Heart right ventricle (tissue), 16 donors: ENCODE results near the gene IKBIP. TPM values are rescaled to one million over a fixed set of nuclear protein-coding genes. Genes with fewer than 3 reads are reported as not detected.

Experiments
- ATAC-seq, 8 donors: fragments of 200-7000 bp; cut with Tn5 transposase; one replicate each; pipeline ENCODE4 v1.9.1; 2020; ENCODE audit warnings: mild to moderate bottlenecking in 8 of 8, moderate library complexity in 8 of 8, moderate number of reproducible peaks in 1 of 8
- DNase-seq, 2 donors: peaks; one replicate each; pipeline ENCODE4 v3.0.0-alpha.2; 2020
- H3K27ac ChIP-seq, 10 donors: fragments of 200-600 bp; sonication (generic) in 2 of 10; one replicate each; pipeline versions ENCODE4 v1.5.0 to v1.8.0; 2020 to 2022; ENCODE audit warnings: mild to moderate bottlenecking in 3 of 10
- H3K27me3 ChIP-seq, 7 donors: fragments of 200-600 bp; one replicate each; pipeline ENCODE4 v1.8.0; 2021 to 2022; ENCODE audit warnings: mild to moderate bottlenecking in 2 of 7
- H3K36me3 ChIP-seq, 9 donors: fragments of 200-600 bp; sonication (generic) in 1 of 9; one replicate each; pipeline versions ENCODE4 v1.5.0 to v1.8.0; 2020 to 2022; ENCODE audit warnings: mild to moderate bottlenecking in 2 of 9
- H3K4me1 ChIP-seq, 9 donors: fragments of 200-600 bp; sonication (generic) in 1 of 9; one replicate each; pipeline versions ENCODE4 v1.5.0 to v1.8.0; 2020 to 2022; ENCODE audit warnings: mild to moderate bottlenecking in 4 of 9
- H3K4me3 ChIP-seq, 10 donors: fragments of 200-600 bp; sonication (generic) in 2 of 10; one replicate each; pipeline versions ENCODE4 v1.5.0 to v1.8.0; 2020 to 2022; ENCODE audit warnings: mild to moderate bottlenecking in 7 of 10, moderate library complexity in 2 of 10
- H3K9me3 ChIP-seq, 11 donors: fragments of 200-600 bp in 10 of 11; sonication (generic) in 2 of 11; one replicate each; pipeline versions ENCODE4 v1.5.0 to v1.8.0; 2013 to 2022; ENCODE audit warnings: mild to moderate bottlenecking in 2 of 11, control low read depth in 1 of 11, moderate library complexity in 1 of 11
- WGBS, 2 donors: extraction: QIAGEN DNeasy Blood & Tissue Kit; methylation state at CpG; one replicate each; pipeline ENCODE4 v1.1.7; 2013; ENCODE audit warnings: inconsistent platforms in 1 of 2; 5-methylcytosine and 5-hydroxymethylcytosine counted together
- intact Hi-C, 10 donors: fragments of 100-400 bp; cut with DNase I; formaldehyde crosslinking; loops; one replicate each; pipeline versions ENCODE4 v1.11.1 to v1.14.2; 2022
- polyA plus RNA-seq, 2 donors: library from polyadenylated mRNA; stranded (reverse); fragments of 200-250 nt; gene quantifications; one replicate each; pipeline ENCODE4 v1.2.3, GENCODE V29; 2013
- total RNA-seq, 10 donors: library from RNA; stranded (reverse); fragmentation: NEBNext Ultra II Directional in 3 of 10; extraction: Animal tissue kit (Norgen Biotek cat#: 25700) in 3 of 10; gene quantifications; one replicate each; pipeline versions ENCODE4 v1.2.1 to v1.2.4, GENCODE V29; 2021 to 2023
- TF ChIP-seq, protein P1 (sequence below), 9 donors: fragments of 200-600 bp; sonication (generic) in 2 of 9; IDR thresholded peaks; one replicate each; pipeline versions ENCODE4 v1.5.0 to v1.8.0; 2021 to 2022; ENCODE audit warnings: antibody characterized with exemption in 9 of 9, mild to moderate bottlenecking in 5 of 9, moderate library complexity in 1 of 9
- donor health status: Arrhythmogenic right ventricular cardiomyopathy.
- donor health status: ischemic (EF 13 %, LVEDD 7.1; RV severe dilation, severe dysfunction).
- donor health status: healthy with polysubstance abuse.
- donor health status: DM: no; HTN: yes; CAD: no.
- donor health status: DM: no; HTN: no; CAD: no.
- donor health status: ischemic (EF 25% LVEDD 6.9; RV normal size, moderate dysfunction).
- donor health status: ischemic (EF 25% LVEDD 5.7; RV mildly dilated, moderate dysfunction).
- donor health status: healthy.
- donor health status: DM: yes; HTN: yes; CAD: no.
- donor health status: Ischemic cardiomyopathy.
- donor health status: ischemic (EF 35%, LVEDD 5.7; RV mildly dilated, moderate dysfunction).
- donor health status: nonischemic (EF 11% LVEDD 7.7; RV severe dilation, severe dysfunction).
- donor health status: DM: yes; HTN: yes; CAD: no.
- donor health status: PGD.
- donor health status: ischemic (EF 29% LVEDD 5.4; RV normal size, mild dysfunction).
- donor health status: nonischemic (EF 23%, LVEDD 6.1; RV moderate dilation, normal function).

Gene IKBIP
- total and polyA plus RNA-seq, 12 donors = 2.4 to 13.4 (median 4.8) TPM

DNA sequence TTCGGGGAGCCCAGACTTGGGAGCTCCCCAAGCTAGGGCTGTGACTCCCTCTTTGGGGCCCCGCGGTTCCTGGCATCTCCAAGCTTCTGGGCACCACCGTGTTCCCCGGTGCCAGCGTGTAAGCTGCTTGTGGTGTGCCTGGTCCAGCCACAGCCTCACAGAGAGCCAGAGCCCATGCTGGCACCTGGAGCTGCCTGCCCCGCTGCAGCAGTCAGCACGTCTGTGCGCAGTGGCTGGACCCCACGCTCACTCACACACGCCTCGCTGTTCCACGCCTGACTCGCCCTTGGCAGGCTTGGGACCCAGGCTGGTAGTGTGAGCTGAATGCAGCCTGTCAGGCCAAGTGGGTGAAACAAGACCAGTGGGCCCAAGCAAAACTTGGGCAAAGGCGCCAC is 35.0 kb upstream of the IKBIP start:
- Histone ChIP-seq H3K36me3 (peaks cover 0 to 100% (median 40%) of the 10 kb centered on the region in 9 donors), H3K27ac (no peak overlapping the region), H3K4me1 (no peaks in the 10 kb centered on the region), H3K9me3 (no peaks in the 10 kb centered on the region), H3K4me3 (no peak overlapping the region), H3K27me3 (no peaks in the 10 kb centered on the region)
- intact Hi-C loops = no loop called here
- no peak for DNase-seq
- TF ChIP-seq, protein P1, sequence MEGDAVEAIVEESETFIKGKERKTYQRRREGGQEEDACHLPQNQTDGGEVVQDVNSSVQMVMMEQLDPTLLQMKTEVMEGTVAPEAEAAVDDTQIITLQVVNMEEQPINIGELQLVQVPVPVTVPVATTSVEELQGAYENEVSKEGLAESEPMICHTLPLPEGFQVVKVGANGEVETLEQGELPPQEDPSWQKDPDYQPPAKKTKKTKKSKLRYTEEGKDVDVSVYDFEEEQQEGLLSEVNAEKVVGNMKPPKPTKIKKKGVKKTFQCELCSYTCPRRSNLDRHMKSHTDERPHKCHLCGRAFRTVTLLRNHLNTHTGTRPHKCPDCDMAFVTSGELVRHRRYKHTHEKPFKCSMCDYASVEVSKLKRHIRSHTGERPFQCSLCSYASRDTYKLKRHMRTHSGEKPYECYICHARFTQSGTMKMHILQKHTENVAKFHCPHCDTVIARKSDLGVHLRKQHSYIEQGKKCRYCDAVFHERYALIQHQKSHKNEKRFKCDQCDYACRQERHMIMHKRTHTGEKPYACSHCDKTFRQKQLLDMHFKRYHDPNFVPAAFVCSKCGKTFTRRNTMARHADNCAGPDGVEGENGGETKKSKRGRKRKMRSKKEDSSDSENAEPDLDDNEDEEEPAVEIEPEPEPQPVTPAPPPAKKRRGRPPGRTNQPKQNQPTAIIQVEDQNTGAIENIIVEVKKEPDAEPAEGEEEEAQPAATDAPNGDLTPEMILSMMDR (IDR thresholded peaks at IDR 0.05) = no peak
- ATAC-seq = no peak
- WGBS, 2 donors = 96 to 98% methylated on average over 15 of the region's 15 CpGs

DNA sequence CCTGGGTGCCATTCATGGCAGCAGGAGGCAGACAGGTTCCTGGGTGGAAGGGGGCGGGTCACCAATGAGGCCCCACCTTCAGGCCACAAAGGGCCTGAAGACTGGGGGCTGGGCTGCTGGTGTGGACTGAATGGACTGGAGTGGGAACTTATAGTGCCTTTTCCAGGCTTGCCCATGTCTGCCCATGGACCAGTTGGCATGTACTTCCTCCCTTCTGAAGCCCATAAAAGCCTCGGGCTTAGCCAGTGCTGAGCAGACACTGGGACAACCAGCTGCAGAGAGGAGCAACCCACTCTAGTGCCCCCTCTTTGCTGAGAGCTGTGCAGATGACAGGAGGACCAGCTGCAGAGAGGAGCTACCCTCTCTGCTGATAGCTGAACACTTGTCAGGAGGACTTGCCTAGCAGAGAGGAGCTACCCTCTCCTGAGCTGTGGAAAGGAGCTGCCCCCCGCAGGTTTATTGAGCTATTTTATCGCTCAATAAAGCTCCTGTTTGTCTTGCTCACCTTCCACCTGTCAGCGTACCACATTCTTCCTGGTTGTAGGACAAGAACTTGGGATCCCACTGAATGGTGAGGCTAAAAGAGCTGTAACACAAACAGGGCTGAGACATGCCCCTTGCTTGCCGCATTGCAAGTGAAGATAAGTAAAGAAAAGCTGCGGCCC is 34.5 kb upstream of the IKBIP start:
- DNase-seq (no peak), ATAC-seq (no peak)
- WGBS, 2 donors = 95 to 98% methylated on average over 7 of the region's 7 CpGs
- H3K27me3 ChIP-seq = no peaks in the 10 kb centered on the region
- H3K36me3 ChIP-seq = peaks cover 0 to 100% (median 41%) of the 10 kb centered on the region in 9 donors
- H3K4me3 ChIP-seq = no peak overlapping the region
- TF ChIP-seq, protein P1 (IDR thresholded peaks at IDR 0.05) = no peak
- no peak overlapping the region for H3K27ac ChIP-seq
- no peaks in the 10 kb centered on the region for H3K4me1 ChIP-seq
- intact Hi-C loops = no loop called here
- H3K9me3 ChIP-seq = no peaks in the 10 kb centered on the region

DNA sequence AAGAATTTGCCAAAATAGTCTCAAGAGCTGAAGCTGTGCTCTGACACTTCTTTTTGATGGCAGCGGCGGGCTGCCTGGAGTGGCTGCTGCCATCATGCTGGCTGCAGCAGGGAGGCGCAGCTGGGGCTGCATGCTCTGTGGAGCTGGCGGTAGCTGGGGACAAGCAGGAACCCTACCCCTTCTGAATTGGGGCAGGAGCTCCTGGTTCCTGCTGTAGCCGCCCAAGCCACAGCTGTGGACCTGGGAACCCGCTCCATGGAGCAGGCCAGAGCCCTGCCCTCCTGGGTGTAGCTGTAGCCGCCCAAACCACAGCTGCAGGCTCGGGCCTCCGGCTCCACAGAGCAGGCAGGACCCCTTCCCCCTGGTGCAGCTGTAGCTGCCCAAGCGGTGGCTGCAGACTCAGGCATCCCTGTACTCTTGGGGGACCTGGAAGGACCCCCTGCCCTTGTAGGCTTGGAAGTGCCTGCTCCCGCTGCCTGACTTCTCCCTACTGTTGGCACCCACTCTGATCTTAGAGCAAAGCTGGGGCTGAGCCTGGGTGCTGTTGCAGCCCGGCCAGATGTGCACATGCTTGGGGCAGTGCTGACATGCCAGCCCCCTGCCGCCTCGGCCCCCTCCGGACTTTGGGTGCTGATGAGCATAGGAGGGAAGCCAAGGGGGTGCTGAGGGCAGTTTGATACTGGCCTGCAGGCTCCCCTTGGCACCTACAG is 33.8 kb upstream of the IKBIP start:
- TF ChIP-seq, protein P1 (IDR thresholded peaks at IDR 0.05) = no peak
- ATAC-seq = peak in 1 of 8 donors; percentile 25
- intact Hi-C loops = no loop called here
- Histone ChIP-seq H3K4me1 (no peaks in the 10 kb centered on the region), H3K36me3 (peaks cover 0 to 100% (median 36%) of the 10 kb centered on the region in 9 donors), H3K27ac (no peak overlapping the region), H3K4me3 (no peak overlapping the region), H3K9me3 (no peaks in the 10 kb centered on the region), H3K27me3 (no peaks in the 10 kb centered on the region)
- DNase-seq = no peak
- 94 to 95% methylated on average over 15 of the region's 15 CpGs for WGBS, 2 donors

DNA sequence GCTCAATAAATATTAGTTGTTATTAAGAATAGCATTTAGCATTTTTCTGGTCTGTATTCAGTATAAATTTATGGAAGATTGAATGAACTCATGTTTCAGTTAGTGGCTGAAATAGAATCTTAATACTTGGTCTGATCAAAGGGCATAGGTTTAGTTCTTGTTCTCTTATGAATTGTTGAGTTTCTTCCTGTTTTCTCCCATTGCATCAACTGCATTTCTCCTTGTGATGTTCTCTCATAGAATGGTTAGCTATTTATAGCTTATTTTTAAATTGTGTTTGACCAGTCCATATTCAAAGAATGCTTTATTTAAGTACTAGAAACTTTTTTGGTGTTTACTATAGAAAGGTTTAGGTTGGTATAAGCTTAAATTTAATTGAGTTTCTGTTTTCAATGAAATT is 30.3 kb upstream of the IKBIP start:
- TF ChIP-seq, protein P1 (IDR thresholded peaks at IDR 0.05) = no peak
- no peak for DNase-seq
- Histone ChIP-seq H3K27ac (no peak overlapping the region), H3K27me3 (no peaks in the 10 kb centered on the region), H3K36me3 (peaks cover 0 to 97% (median 10%) of the 10 kb centered on the region in 9 donors), H3K4me3 (no peak overlapping the region), H3K9me3 (no peaks in the 10 kb centered on the region), H3K4me1 (peaks cover 0 to 8% (median 0%) of the 10 kb centered on the region in 9 donors)
- intact Hi-C loops = no loop called here
- no peak for ATAC-seq
